Measurements from ENCODE around the gene DNAH8.

- no peak for TF ChIP-seq TAF1 (IDR thresholded peaks at IDR 0.05; ENCODE audit: borderline replicate concordance, low read depth, low read length)
- TF ChIP-seq RFX5 (IDR thresholded peaks at IDR 0.05; ENCODE audit: low read length), result no peak
- TF ChIP-seq, protein P1, sequence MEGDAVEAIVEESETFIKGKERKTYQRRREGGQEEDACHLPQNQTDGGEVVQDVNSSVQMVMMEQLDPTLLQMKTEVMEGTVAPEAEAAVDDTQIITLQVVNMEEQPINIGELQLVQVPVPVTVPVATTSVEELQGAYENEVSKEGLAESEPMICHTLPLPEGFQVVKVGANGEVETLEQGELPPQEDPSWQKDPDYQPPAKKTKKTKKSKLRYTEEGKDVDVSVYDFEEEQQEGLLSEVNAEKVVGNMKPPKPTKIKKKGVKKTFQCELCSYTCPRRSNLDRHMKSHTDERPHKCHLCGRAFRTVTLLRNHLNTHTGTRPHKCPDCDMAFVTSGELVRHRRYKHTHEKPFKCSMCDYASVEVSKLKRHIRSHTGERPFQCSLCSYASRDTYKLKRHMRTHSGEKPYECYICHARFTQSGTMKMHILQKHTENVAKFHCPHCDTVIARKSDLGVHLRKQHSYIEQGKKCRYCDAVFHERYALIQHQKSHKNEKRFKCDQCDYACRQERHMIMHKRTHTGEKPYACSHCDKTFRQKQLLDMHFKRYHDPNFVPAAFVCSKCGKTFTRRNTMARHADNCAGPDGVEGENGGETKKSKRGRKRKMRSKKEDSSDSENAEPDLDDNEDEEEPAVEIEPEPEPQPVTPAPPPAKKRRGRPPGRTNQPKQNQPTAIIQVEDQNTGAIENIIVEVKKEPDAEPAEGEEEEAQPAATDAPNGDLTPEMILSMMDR (IDR thresholded peaks at IDR 0.05), result no peak
- TF ChIP-seq, protein P2, sequence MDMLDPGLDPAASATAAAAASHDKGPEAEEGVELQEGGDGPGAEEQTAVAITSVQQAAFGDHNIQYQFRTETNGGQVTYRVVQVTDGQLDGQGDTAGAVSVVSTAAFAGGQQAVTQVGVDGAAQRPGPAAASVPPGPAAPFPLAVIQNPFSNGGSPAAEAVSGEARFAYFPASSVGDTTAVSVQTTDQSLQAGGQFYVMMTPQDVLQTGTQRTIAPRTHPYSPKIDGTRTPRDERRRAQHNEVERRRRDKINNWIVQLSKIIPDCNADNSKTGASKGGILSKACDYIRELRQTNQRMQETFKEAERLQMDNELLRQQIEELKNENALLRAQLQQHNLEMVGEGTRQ (IDR thresholded peaks at IDR 0.05; ENCODE audit: borderline replicate concordance, low read depth, low read length), result no peak
- no peak for TF ChIP-seq CHD2 (IDR thresholded peaks at IDR 0.05; ENCODE audit: low read length, partially characterized antibody)
- no peak for TF ChIP-seq EP300 (IDR thresholded peaks at IDR 0.05; ENCODE audit: borderline replicate concordance in 1 of 2, low read depth in 1 of 2, low read length in 1 of 2)
- TF ChIP-seq, protein P3, sequence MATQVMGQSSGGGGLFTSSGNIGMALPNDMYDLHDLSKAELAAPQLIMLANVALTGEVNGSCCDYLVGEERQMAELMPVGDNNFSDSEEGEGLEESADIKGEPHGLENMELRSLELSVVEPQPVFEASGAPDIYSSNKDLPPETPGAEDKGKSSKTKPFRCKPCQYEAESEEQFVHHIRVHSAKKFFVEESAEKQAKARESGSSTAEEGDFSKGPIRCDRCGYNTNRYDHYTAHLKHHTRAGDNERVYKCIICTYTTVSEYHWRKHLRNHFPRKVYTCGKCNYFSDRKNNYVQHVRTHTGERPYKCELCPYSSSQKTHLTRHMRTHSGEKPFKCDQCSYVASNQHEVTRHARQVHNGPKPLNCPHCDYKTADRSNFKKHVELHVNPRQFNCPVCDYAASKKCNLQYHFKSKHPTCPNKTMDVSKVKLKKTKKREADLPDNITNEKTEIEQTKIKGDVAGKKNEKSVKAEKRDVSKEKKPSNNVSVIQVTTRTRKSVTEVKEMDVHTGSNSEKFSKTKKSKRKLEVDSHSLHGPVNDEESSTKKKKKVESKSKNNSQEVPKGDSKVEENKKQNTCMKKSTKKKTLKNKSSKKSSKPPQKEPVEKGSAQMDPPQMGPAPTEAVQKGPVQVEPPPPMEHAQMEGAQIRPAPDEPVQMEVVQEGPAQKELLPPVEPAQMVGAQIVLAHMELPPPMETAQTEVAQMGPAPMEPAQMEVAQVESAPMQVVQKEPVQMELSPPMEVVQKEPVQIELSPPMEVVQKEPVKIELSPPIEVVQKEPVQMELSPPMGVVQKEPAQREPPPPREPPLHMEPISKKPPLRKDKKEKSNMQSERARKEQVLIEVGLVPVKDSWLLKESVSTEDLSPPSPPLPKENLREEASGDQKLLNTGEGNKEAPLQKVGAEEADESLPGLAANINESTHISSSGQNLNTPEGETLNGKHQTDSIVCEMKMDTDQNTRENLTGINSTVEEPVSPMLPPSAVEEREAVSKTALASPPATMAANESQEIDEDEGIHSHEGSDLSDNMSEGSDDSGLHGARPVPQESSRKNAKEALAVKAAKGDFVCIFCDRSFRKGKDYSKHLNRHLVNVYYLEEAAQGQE (IDR thresholded peaks at IDR 0.05; ENCODE audit: low read depth, low read length), result no peak
- TF ChIP-seq JUND (IDR thresholded peaks at IDR 0.05), result no peak
- TF ChIP-seq POLR2AphosphoS5 (IDR thresholded peaks at IDR 0.05; ENCODE audit: low read depth, low read length), result no peak
- no peak for TF ChIP-seq ELF1 (IDR thresholded peaks at IDR 0.05)
- TF ChIP-seq PBX3 (IDR thresholded peaks at IDR 0.05), result no peak
- TF ChIP-seq FOXJ3 (CRISPR knock-in tag; IDR thresholded peaks at IDR 0.05), result no peak
- no peak for TF ChIP-seq USF1 (IDR thresholded peaks at IDR 0.05; ENCODE audit: borderline replicate concordance, low read depth)
Measured at GRCh38 chr6:39077882-39078594, 362.9 kb downstream of the DNAH8 start.
